NOMO-1 treated with DMSO at 0.1 percent for 48 hours (cell line): ENCODE data around the gene COL18A1.
"Not testable (repeated sequence)": the region's sequence is repeated elsewhere in the genome, so short reads cannot be mapped to it uniquely, and the experiment has no call there.

Experiments used
- DNase-seq: peaks from one replicate; lab custom pipeline; 2025; ENCODE audit not compliant: unreplicated experiment; lab: John Stamatoyannopoulos, UW

Gene COL18A1

GRCh38 chr21:45423968-45424853 is 19.2 kb downstream of the COL18A1 start:
- no peak for DNase-seq

- DNase-seq: no peak
Measured at GRCh38 chr21:45424854-45425795, 20.2 kb downstream of the COL18A1 start.

- DNase-seq: no peak
Measured at GRCh38 chr21:45427331-45428271, 22.6 kb downstream of the COL18A1 start.

- no peak for DNase-seq
Measured at GRCh38 chr21:45428534-45428933, 23.6 kb downstream of the COL18A1 start.

- no peak for DNase-seq
Measured at GRCh38 chr21:45429221-45430175, 24.5 kb downstream of the COL18A1 start.

GRCh38 chr21:45430521-45431501 is 25.8 kb downstream of the COL18A1 start:
- no peak for DNase-seq

- DNase-seq: no peak
Measured at GRCh38 chr21:45431781-45432572, 27.0 kb downstream of the COL18A1 start.

- no peak for DNase-seq
Measured at GRCh38 chr21:45432575-45433255, 27.8 kb downstream of the COL18A1 start.

- DNase-seq: no peak
Measured at GRCh38 chr21:45433301-45433700, 28.3 kb downstream of the COL18A1 start.

- no peak for DNase-seq
Measured at GRCh38 chr21:45433911-45434644, 29.1 kb downstream of the COL18A1 start.

- no peak for DNase-seq
Measured at GRCh38 chr21:45434645-45435217, 29.8 kb downstream of the COL18A1 start.

- no peak for DNase-seq
Measured at GRCh38 chr21:45435405-45435981, 30.5 kb downstream of the COL18A1 start.

GRCh38 chr21:45436351-45437065 is 31.5 kb downstream of the COL18A1 start:
- DNase-seq: no peak

- not testable (repeated sequence) for DNase-seq
Measured at GRCh38 chr21:45437844-45438243, 32.9 kb downstream of the COL18A1 start.
